GM19099 (cell line): ENCODE results near the gene SIN3A.

ENCODE experiments used
- POLR2A ChIP-seq: IDR thresholded peaks from 3 replicates; pipeline ENCODE4 v1.6.1; 2011; ENCODE audit warnings: low read depth; ENCODE audit not compliant: insufficient read length; ENCODE audit errors: extremely low read depth

Gene SIN3A

GRCh38 chr15:75364881-75365280 lies 86.6 kb downstream of the SIN3A start:
- no peak for TF ChIP-seq POLR2A

DNA sequence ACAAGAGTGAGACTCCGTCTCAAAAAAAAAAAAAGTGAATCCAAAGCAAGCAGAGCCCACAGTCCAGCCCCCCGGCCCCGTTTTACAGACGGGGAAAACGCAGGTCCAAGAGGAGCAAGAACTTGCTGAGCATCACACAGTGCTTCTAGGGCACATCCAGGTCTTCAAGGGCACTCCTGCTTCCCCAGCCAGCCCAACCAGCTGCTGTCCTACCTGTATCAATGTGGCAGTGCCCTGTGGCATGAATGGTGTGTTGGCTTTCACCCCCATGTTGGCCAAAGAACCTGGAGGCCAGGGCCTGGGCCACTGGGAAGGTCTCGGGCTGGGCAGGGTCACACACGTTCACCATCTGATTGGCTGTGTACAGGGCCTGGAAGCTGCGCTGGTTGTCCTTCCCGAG lies 87.7 kb downstream of the SIN3A start:
- no peak for TF ChIP-seq POLR2A

DNA sequence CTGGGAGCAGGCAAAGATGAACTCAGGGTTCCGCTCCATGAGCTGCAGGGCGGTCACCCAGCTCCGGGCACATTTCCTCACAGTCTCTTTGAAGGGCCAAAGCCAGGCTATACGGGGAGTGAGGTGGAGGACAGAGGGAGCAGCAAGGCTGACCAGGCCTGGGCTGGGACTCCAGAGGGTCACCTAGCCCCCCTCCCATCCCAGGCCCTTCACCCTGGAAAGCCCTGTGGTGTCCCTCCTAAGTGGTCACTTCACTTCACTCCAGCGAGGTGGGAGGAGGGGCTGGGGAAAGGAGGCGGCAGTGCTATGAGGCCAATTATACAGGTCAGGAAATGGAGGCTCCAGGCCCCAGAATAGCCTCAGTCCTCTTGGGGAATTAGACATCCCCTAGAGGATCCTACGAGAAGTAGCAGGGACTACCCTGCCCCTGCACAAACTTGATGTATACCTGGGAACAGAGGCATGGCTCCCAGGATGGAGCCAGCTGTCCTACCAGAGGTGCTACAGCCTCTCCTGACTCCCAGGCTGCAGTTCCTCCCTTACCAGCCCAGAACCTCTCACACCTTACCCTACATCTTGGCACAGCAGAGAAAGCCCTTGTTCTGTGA lies 88.7 kb downstream of the SIN3A start:
- TF ChIP-seq POLR2A, result no peak

- no peak for TF ChIP-seq POLR2A
Observed at GRCh38 chr15:75361989-75362641, 89.4 kb downstream of the SIN3A start.

DNA sequence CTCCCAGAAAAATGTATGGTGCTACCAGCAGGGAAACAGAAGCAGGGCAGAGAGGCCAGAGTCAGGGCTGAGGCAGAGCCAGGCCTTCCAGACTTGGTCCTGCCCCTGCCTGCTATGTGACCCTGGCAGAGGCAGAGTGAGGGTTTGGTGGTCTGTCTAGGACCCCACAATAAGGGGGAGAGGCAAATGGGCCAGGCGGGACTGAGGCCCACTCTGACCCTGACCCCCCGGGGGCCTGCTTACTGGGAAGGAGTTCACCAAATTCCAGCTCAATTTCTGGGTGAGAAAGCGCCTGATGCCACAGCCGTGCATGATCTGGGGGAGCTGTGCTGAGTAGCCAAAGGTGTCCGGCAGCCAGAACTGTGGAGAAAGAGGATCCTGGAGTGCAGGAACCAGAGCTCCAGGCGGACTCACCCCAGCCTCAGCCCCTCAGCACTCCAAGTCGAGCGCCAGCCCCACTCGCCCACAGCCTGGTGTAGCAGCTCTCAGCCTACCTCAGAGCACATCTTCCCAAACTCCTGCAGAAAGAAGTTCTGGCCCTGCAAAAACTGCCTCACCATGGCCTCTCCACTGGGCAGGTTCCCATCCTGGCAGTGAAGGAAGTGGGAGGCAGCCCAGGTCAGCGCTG lies 90.0 kb downstream of the SIN3A start:
- TF ChIP-seq POLR2A, result no peak

DNA sequence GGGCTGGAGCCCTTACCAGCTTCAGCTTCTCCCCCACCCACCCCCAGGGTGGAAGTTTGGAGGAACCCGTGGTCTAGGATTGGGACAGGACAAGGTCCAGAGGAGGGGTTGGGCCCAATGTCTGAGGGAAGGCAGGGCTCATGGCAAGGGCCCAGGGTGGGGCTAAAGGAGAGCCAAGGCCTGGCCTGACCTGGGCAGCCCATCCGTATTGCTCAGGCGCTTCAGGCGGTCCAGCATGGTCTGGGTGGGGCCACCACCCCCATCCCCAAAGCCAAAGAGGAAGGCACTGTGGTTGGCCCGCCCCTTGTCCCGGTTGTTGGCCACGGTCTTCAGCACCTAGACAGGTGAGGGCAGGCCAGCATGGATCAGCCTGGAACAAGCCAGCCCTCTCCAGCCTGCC lies 90.6 kb downstream of the SIN3A start:
- no peak for TF ChIP-seq POLR2A

DNA sequence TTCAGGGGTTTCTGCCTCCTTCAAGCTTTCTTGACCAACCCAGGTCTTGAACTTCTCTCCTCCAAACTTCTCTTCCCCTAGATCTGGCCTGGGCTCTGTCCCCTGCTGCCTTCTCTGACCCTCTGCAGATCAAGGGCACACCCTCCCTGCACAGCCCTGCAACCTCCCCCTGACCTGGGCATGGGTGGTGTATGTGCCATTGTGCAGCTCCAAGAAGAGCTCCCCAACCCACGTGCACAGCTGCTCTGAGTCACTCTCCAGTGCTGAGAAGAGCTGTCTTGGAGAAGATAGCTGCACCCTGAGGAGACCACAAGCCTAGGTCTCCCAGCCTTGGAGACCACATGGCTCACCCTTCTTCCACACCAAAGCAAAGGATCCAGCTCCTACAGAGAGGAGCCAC lies 91.1 kb downstream of the SIN3A start:
- no peak for TF ChIP-seq POLR2A

DNA sequence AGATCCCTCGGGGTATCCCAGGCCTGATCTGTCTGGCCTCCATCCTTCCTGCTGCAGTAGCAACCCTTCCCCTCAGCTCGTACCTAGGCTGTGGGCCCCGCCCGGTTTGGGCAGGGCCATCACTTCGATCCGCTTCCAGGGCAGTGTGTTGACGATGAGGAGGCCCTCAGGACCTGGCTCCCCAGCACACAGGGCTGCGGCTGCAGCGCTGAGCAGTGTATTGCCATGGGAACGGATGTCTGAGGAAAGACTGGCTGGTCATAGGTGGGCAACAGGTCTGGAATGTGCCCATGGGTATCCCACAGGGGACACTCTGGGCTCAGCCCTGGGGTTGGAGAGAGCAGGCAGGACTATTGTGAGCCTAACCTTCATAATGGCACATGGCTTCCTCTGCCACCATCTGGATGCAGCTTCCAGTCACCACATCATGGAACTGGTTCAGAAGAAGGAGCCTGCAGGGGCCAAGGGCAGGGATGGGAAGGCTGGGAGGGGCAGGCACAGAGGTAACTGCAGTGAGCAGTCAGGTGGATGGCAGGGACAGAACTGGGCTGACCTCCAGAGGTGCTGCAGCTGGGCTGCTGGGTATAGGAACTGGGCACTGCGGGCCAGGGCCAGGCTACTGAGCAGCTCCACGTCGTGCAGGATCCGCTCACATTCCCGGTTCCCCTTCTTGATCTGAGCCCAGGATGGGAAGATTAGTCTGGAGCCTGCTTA lies 91.8 kb downstream of the SIN3A start:
- no peak for TF ChIP-seq POLR2A

GRCh38 chr15:75358771-75359536 lies 92.5 kb downstream of the SIN3A start:
- TF ChIP-seq POLR2A, result no peak

DNA sequence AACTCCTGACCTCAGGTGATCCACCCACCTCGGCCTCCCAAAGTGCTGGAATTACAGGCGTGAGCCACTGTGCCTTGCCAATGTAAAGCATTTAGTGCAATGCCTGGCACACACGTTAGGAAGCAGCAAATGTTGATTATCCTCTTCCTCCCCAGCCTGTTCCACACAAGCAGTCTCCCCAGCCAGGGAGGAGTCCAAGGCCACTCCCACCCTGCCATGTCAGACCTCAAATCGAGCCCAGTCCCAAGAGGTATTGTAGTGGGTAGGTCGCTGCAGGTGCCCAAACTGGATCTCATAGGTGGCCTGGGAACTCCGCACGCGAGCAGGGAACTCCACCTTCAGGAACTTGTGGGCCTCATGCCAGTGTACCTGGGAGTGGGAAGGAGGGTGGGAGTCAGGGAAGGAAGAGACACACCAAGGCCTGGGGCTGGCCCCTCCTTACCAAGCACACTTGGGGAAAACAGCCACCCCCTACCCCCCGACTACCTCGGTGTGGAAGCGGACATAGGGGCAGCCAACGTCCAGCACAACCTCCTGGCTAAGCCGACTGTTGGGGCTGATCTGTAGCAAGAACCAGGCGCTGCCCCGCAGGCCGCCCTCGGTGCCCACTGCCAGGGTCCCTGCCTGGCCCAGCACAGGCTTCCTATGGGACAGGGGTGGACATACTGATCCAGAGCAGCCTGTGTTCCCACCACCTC lies 93.4 kb downstream of the SIN3A start:
- TF ChIP-seq POLR2A, result no peak

DNA sequence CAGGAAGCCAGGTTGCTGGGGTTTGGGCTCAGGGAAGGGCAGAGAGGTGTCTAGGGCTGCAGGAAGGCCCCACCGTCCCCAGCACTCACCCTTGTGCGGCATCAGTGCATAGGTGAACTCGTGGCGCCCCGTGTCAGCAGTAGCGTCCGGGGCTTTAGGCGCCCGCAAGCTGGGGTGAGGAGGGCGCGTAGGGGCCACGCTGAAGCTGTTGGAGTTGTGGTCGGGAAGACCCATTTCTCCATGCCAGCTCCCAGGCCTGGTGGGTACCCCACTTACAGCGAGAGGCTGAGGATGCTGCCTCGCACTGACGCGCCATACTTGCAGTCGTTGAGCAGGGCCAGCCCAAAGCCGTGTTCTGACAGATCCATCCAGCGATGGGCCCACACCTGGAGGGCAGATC lies 95.0 kb downstream of the SIN3A start:
- TF ChIP-seq POLR2A, result no peak

- no peak for TF ChIP-seq POLR2A
Observed at GRCh38 chr15:75356006-75356405, 95.5 kb downstream of the SIN3A start.

DNA sequence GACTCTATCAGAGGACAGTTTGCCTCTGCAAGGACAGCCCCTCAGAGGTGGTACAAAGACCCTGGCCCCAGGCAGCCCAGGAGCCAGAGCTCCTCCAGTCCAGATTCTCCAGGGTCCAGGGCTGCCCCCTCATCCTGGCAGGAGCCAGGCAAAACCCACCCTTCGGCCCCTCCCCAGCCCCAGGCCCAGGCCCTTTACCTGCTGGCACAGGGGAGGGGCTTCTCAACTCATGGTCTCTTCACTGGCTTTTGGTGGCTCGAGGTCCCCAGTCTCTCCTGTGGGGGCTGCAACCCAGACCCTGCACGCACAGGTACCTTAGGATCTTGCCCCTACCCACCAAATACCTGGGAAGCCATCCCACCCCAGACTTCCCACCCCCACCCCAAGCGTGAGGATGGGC lies 96.1 kb downstream of the SIN3A start:
- TF ChIP-seq POLR2A, result no peak

DNA sequence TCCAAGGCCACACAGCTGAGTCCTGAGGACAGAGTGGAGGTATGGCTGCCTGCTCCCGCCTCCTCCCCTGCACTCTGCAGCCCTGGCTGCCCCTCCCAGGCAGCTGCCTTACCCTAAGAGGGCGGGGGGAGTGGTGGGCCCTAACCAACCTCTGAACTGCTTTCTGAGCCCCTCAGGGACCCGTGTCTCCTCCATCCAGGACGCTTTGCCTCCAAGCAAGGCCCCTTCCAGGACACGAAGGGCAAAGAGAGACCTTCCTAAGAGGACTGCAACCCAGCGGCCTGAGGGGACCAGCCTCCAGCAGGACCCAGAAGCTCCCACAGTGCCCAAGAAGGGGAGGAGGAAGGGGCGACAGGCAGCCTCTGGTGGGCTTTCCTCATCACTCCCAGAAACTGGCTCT lies 97.0 kb downstream of the SIN3A start:
- TF ChIP-seq POLR2A, result no peak
